Measurements from ENCODE around the gene SPTLC1.
A peak's percentile ranks its signal among the peaks of the same experiment; 100 is the strongest.

SPTLC1 gene

GRCh38 chr9:92094655-92095054 is 20.6 kb downstream of the SPTLC1 start:
- no peak for DNase-seq (ENCODE audit: low read depth)

- no peak for DNase-seq (ENCODE audit: low read depth)
These were observed 37.3 kb downstream of the SPTLC1 start for GRCh38 chr9:92077888-92078287.

GRCh38 chr9:92071634-92072033 is 43.6 kb downstream of the SPTLC1 start:
- no peak for DNase-seq (ENCODE audit: low read depth)

- DNase-seq (ENCODE audit: low read depth) = no peak
These were observed 49.0 kb downstream of the SPTLC1 start for GRCh38 chr9:92066168-92066567.

GRCh38 chr9:92064711-92065110 is 50.5 kb downstream of the SPTLC1 start:
- DNase-seq (ENCODE audit: low read depth) = peak; percentile 7

GRCh38 chr9:92061184-92061583 is 54.0 kb downstream of the SPTLC1 start:
- no peak for DNase-seq (ENCODE audit: low read depth)

GRCh38 chr9:92059661-92060060 is 55.6 kb downstream of the SPTLC1 start:
- no peak for DNase-seq (ENCODE audit: low read depth)

- DNase-seq (ENCODE audit: low read depth) = no peak
These were observed 56.3 kb downstream of the SPTLC1 start for GRCh38 chr9:92058723-92059444.

GRCh38 chr9:92058026-92058425 is 57.2 kb downstream of the SPTLC1 start:
- no peak for DNase-seq (ENCODE audit: low read depth)

- DNase-seq (ENCODE audit: low read depth) = no peak
These were observed 58.0 kb downstream of the SPTLC1 start for GRCh38 chr9:92057226-92057625.

- DNase-seq (ENCODE audit: low read depth) = no peak
These were observed 59.6 kb downstream of the SPTLC1 start for GRCh38 chr9:92055624-92056023.

GRCh38 chr9:92048924-92049625 is 66.1 kb downstream of the SPTLC1 start:
- DNase-seq (ENCODE audit: low read depth) = no peak

GRCh38 chr9:92047500-92047899 is 67.7 kb downstream of the SPTLC1 start:
- DNase-seq (ENCODE audit: low read depth) = no peak

- DNase-seq (ENCODE audit: low read depth) = no peak
These were observed 68.5 kb downstream of the SPTLC1 start for GRCh38 chr9:92046676-92047075.

GRCh38 chr9:92044936-92045335 is 70.3 kb downstream of the SPTLC1 start:
- no peak for DNase-seq (ENCODE audit: low read depth)

GRCh38 chr9:92043002-92043401 is 72.2 kb downstream of the SPTLC1 start:
- DNase-seq (ENCODE audit: low read depth) = no peak

GRCh38 chr9:92042260-92042659 is 73.0 kb downstream of the SPTLC1 start:
- DNase-seq (ENCODE audit: low read depth) = no peak

- DNase-seq (ENCODE audit: low read depth) = no peak
These were observed 78.5 kb downstream of the SPTLC1 start for GRCh38 chr9:92036756-92037155.

GRCh38 chr9:92036411-92036746 is 78.8 kb downstream of the SPTLC1 start:
- no peak for DNase-seq (ENCODE audit: low read depth)

- DNase-seq (ENCODE audit: low read depth) = peak; percentile 41
These were observed 79.4 kb downstream of the SPTLC1 start for GRCh38 chr9:92035687-92036410.

- no peak for DNase-seq (ENCODE audit: low read depth)
These were observed 80.1 kb downstream of the SPTLC1 start for GRCh38 chr9:92035146-92035545.

- no peak for DNase-seq (ENCODE audit: low read depth)
These were observed 81.2 kb downstream of the SPTLC1 start for GRCh38 chr9:92033991-92034390.

GRCh38 chr9:92033307-92033706 is 81.9 kb downstream of the SPTLC1 start:
- DNase-seq (ENCODE audit: low read depth) = no peak

All from GM04503 (cell line).